Measurements from ENCODE around the gene CC2D1A. TPM values are rescaled to one million over a fixed set of nuclear protein-coding genes. Genes with fewer than 3 reads are reported as not detected.

The CC2D1A gene
- total and polyA plus RNA-seq, 7 donors, result 20.1 to 31.7 (median 23.7) TPM

- intact Hi-C loops (cut with DNase I), result loop anchor here in 1 of 2 donors (10.0 kb wide), 1 partner anchor 457 kb away; no protein-coding TSS in a partner anchor
Measured at GRCh38 chr19:13887517-13887916, 18.5 kb upstream of the CC2D1A start.

DNA sequence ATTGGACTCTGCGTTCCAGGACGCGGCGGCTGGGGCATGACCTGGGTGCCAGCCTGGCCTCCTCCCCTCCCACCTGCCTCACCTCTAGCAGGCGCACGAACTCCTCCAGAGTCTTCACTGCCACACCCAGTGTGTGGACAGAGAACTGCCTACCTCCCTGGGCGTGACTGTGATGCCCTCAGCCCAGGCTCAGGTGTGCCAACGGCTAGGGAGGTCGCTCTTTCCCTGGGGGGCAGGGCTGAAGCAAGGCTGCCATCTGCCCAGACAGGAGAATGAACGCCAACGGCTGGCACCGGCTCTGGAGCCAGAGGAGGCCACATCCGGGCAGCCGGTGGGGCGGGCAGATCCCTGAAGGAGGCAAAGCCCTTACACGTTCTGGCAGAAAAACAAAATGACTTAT is 17.7 kb upstream of the CC2D1A start:
- ATAC-seq, result no peak
- no peak for TF ChIP-seq CTCF (IDR thresholded peaks at IDR 0.05)
- Histone ChIP-seq H3K4me1 (no peaks in the 10 kb centered on the region), H3K27me3 (ENCODE audit: insufficient read depth in 3 of 3, low read length in 2 of 3) (no peaks in the 10 kb centered on the region), H3K9me3 (no peaks in the 10 kb centered on the region), H3K4me3 (no peak overlapping the region), H3K27ac (no peak overlapping the region), H3K36me3 (ENCODE audit: insufficient read depth in 1 of 2, low read depth in 1 of 2) (no peaks in the 10 kb centered on the region)
- 80 to 84% (median 81%) methylated on average over 16 of the region's 16 CpGs for WGBS, 3 donors
- intact Hi-C loops (cut with DNase I), result loop anchor here in 1 of 2 donors (10.0 kb wide), 1 partner anchor 457 kb away; no protein-coding TSS in a partner anchor
- DNase-seq, result no peak

More at GRCh38 chr19:13887517-13887916, 18.5 kb upstream of the CC2D1A start:
- Histone ChIP-seq H3K27ac (no peak overlapping the region), H3K4me1 (no peaks in the 10 kb centered on the region), H3K4me3 (no peak overlapping the region), H3K36me3 (ENCODE audit: insufficient read depth in 1 of 2, low read depth in 1 of 2) (no peaks in the 10 kb centered on the region), H3K27me3 (ENCODE audit: insufficient read depth in 3 of 3, low read length in 2 of 3) (no peaks in the 10 kb centered on the region), H3K9me3 (no peaks in the 10 kb centered on the region)
- ATAC-seq, result no peak
- no peak for DNase-seq
- no peak for TF ChIP-seq CTCF (IDR thresholded peaks at IDR 0.05)
- 73 to 83% (median 76%) methylated on average over 4 to 5 of the region's 5 CpGs for WGBS, 3 donors

- DNase-seq (no peak), ATAC-seq (no peak)
- H3K27ac ChIP-seq, result no peak overlapping the region
- no peaks in the 10 kb centered on the region for H3K27me3 ChIP-seq (ENCODE audit: insufficient read depth in 3 of 3, low read length in 2 of 3)
- no peaks in the 10 kb centered on the region for H3K9me3 ChIP-seq
- WGBS, 3 donors, result 92% methylated on average over 12 to 13 of the region's 13 CpGs
- no peak overlapping the region for H3K4me3 ChIP-seq
- no peak for TF ChIP-seq CTCF (IDR thresholded peaks at IDR 0.05)
- intact Hi-C loops (cut with DNase I), result no loop called here
- H3K4me1 ChIP-seq, result no peaks in the 10 kb centered on the region
- no peaks in the 10 kb centered on the region for H3K36me3 ChIP-seq (ENCODE audit: insufficient read depth in 1 of 2, low read depth in 1 of 2)
Measured at GRCh38 chr19:13890136-13890535, 15.9 kb upstream of the CC2D1A start.

- no peak for DNase-seq
- Histone ChIP-seq H3K27me3 (ENCODE audit: insufficient read depth in 3 of 3, low read length in 2 of 3) (no peaks in the 10 kb centered on the region), H3K4me1 (no peaks in the 10 kb centered on the region), H3K4me3 (no peak overlapping the region), H3K36me3 (ENCODE audit: insufficient read depth in 1 of 2, low read depth in 1 of 2) (no peaks in the 10 kb centered on the region), H3K9me3 (no peaks in the 10 kb centered on the region), H3K27ac (no peak overlapping the region)
- no peak for TF ChIP-seq CTCF (IDR thresholded peaks at IDR 0.05)
- no peak for ATAC-seq
- intact Hi-C loops (cut with DNase I), result no loop called here
- WGBS, 3 donors, result 79 to 87% (median 82%) methylated on average over 9 of the region's 9 CpGs
Measured at GRCh38 chr19:13892870-13893269, 13.1 kb upstream of the CC2D1A start.

- ATAC-seq, result no peak
- Histone ChIP-seq H3K27me3 (ENCODE audit: insufficient read depth in 3 of 3, low read length in 2 of 3) (no peaks in the 10 kb centered on the region), H3K9me3 (no peaks in the 10 kb centered on the region), H3K4me3 (no peak overlapping the region), H3K27ac (no peak overlapping the region), H3K4me1 (no peaks in the 10 kb centered on the region), H3K36me3 (ENCODE audit: insufficient read depth in 1 of 2, low read depth in 1 of 2) (no peaks in the 10 kb centered on the region)
- no peak for DNase-seq
- intact Hi-C loops (cut with DNase I), result no loop called here
- TF ChIP-seq CTCF (IDR thresholded peaks at IDR 0.05), result no peak
- 83 to 85% (median 85%) methylated on average over 5 of the region's 5 CpGs for WGBS, 3 donors
Measured at GRCh38 chr19:13894552-13894951, 11.4 kb upstream of the CC2D1A start.

All from psoas muscle (tissue), 8 donors.